H1 (cell line): Measurements from ENCODE around the gene SLC5A10. TPM values are rescaled to one million over a fixed set of nuclear protein-coding genes. Genes with fewer than 3 reads are reported as not detected.

ENCODE experiments used
- CTCF ChIA-PET: fragments of 300-600 bp; sonication (Branson Sonifier 250); formaldehyde crosslinking; loops from one replicate; lab custom pipeline; 2021; ENCODE audit not compliant: partially characterized antibody; lab: Charles Lee
- POLR2A ChIA-PET: fragments of 300-600 bp; sonication (Branson Sonifier 250); formaldehyde crosslinking; loops from one replicate; lab custom pipeline; 2021; ENCODE audit warnings: inconsistent platforms; ENCODE audit not compliant: partially characterized antibody; lab: Charles Lee
- DNase-seq, 2 experiments: peaks; one replicate each; pipeline versions ENCODE4 v3.0.0 to v3.0.0-alpha.2; 2010 to 2022; ENCODE audit warnings: low spot score in 2 of 2, low read depth in 1 of 2, mixed read lengths in 1 of 2
- FAIRE-seq: peaks from 2 replicates; lab custom pipeline; 2011; peaks lifted over from hg19 to GRCh38; lab: Jason Lieb, UNC
- H2AFZ ChIP-seq: 2 replicates; pipeline ENCODE4 v1.8.1; 2012; ENCODE audit warnings: low read length, inconsistent platforms
- H2AK5ac ChIP-seq: 2 replicates; pipeline ENCODE4 v1.6.1; 2013; ENCODE audit warnings: low read depth, low read length
- H2BK120ac ChIP-seq: replicated peaks from 2 replicates; pipeline ENCODE3; 2013; ENCODE audit warnings: low read depth, low read length, inconsistent platforms
- H2BK12ac ChIP-seq: 2 replicates; pipeline ENCODE4 v1.6.1; 2013; ENCODE audit warnings: low read depth, low read length
- H2BK15ac ChIP-seq: 2 replicates; pipeline ENCODE4 v1.6.1; 2013; ENCODE audit warnings: low read length
- H2BK20ac ChIP-seq: 2 replicates; pipeline ENCODE4 v1.6.1; 2013; ENCODE audit warnings: low read length
- H2BK5ac ChIP-seq: 2 replicates; pipeline ENCODE4 v1.6.1; 2013; ENCODE audit warnings: low read depth, low read length
- H3K14ac ChIP-seq: 2 replicates; pipeline ENCODE4 v1.6.1; 2013; ENCODE audit warnings: inconsistent platforms; ENCODE audit not compliant: insufficient read length
- H3K18ac ChIP-seq: 2 replicates; pipeline ENCODE4 v1.6.1; 2013; ENCODE audit warnings: low read length; ENCODE audit errors: extremely low read depth
- H3K23ac ChIP-seq: 2 replicates; pipeline ENCODE4 v1.6.1; 2013; ENCODE audit warnings: inconsistent platforms; ENCODE audit not compliant: insufficient read length
- H3K23me2 ChIP-seq: 2 replicates; pipeline ENCODE4 v1.6.1; 2013; ENCODE audit warnings: low read depth, low read length
- H3K27ac ChIP-seq: 2 replicates; pipeline ENCODE4 v1.6.1; 2011; ENCODE audit warnings: low read depth, low read length, inconsistent platforms
- H3K27me3 ChIP-seq, 4 experiments: replicated peaks in 1 of 4; 1 replicate in 1 of 4; 2 replicates in 3 of 4; pipeline versions ENCODE4 v1.6.1 to v1.8.1; 2011 to 2013; ENCODE audit warnings: low read length in 3 of 4, mild to moderate bottlenecking in 3 of 4, inconsistent platforms in 2 of 4, mixed read lengths in 2 of 4, moderate library complexity in 1 of 4; ENCODE audit not compliant: control insufficient read depth in 3 of 4, insufficient read depth in 3 of 4; ENCODE audit errors: extremely low read depth in 1 of 4
- H3K36me3 ChIP-seq, 4 experiments: 2 replicates each; pipeline versions ENCODE4 v1.6.1 to v1.8.1; 2011 to 2013; ENCODE audit warnings: mild to moderate bottlenecking in 4 of 4, low read length in 3 of 4, moderate library complexity in 2 of 4, control low read depth in 1 of 4, inconsistent platforms in 1 of 4; ENCODE audit not compliant: insufficient read depth in 4 of 4, control insufficient read depth in 2 of 4
- H3K4ac ChIP-seq: replicated peaks from 2 replicates; pipeline ENCODE3; 2013; ENCODE audit warnings: low read length, low read depth, mixed read lengths, inconsistent platforms; ENCODE audit not compliant: insufficient read length
- H3K4me1 ChIP-seq, 4 experiments: replicated peaks in 1 of 4; 1 replicate in 1 of 4; 2 replicates in 3 of 4; pipeline versions ENCODE4 v1.6.1 to v1.8.1; 2011 to 2013; ENCODE audit warnings: low read length in 3 of 4, inconsistent platforms in 2 of 4, mixed read lengths in 1 of 4; ENCODE audit not compliant: insufficient read depth in 4 of 4, control insufficient read depth in 3 of 4
- H3K4me2 ChIP-seq, 2 experiments: 2 replicates each; pipeline versions ENCODE4 v1.6.1 to v1.8.1; 2011 to 2013; ENCODE audit warnings: low read depth in 2 of 2, low read length in 2 of 2, control low read depth in 1 of 2, inconsistent platforms in 1 of 2, mild to moderate bottlenecking in 1 of 2; ENCODE audit not compliant: insufficient read depth in 1 of 2
- H3K4me3 ChIP-seq, 4 experiments: fragments of 200-600, 300-600 bp in 1 of 4; sonication (generic), shearing (Covaris generic), sonication (Bioruptor Twin) in 1 of 4; 2 replicates each; pipeline versions ENCODE4 v1.5.1 to v1.8.1; 2011 to 2016; ENCODE audit warnings: low read length in 4 of 4, low read depth in 3 of 4, control low read depth in 2 of 4, inconsistent platforms in 2 of 4, mild to moderate bottlenecking in 2 of 4, mixed read lengths in 1 of 4, moderate library complexity in 1 of 4; ENCODE audit not compliant: insufficient read depth in 2 of 4; ENCODE audit errors: extremely low read depth in 1 of 4
- H3K56ac ChIP-seq: replicated peaks from 2 replicates; pipeline ENCODE3; 2013; ENCODE audit warnings: low read depth, mild to moderate bottlenecking, mixed read lengths, low read length, inconsistent platforms; ENCODE audit not compliant: insufficient read length
- H3K79me1 ChIP-seq: 2 replicates; pipeline ENCODE4 v1.6.1; 2013; ENCODE audit warnings: low read depth, low read length, control low read depth
- H3K79me2 ChIP-seq, 2 experiments: 2 replicates each; pipeline versions ENCODE4 v1.6.1 to v1.8.1; 2012 to 2013; ENCODE audit warnings: low read length in 2 of 2, mild to moderate bottlenecking in 2 of 2, inconsistent platforms in 1 of 2; ENCODE audit not compliant: insufficient read depth in 2 of 2, control insufficient read depth in 1 of 2
- H3K9ac ChIP-seq, 4 experiments: replicated peaks in 1 of 4; 1 replicate in 1 of 4; 2 replicates in 3 of 4; pipeline versions ENCODE4 v1.6.1 to v1.8.1; 2011 to 2013; ENCODE audit warnings: low read depth in 3 of 4, low read length in 3 of 4, control low read depth in 2 of 4, mild to moderate bottlenecking in 2 of 4, moderate library complexity in 2 of 4, inconsistent platforms in 1 of 4; ENCODE audit errors: extremely low read depth in 1 of 4
- H3K9me3 ChIP-seq, 2 experiments: 2 replicates each; pipeline versions ENCODE4 v1.6.1 to v1.8.1; 2012 to 2013; ENCODE audit warnings: mild to moderate bottlenecking in 2 of 2, moderate library complexity in 2 of 2, control low read depth in 1 of 2, inconsistent platforms in 1 of 2, low read depth in 1 of 2, low read length in 1 of 2, mixed read lengths in 1 of 2; ENCODE audit not compliant: insufficient read depth in 2 of 2
- H4K20me1 ChIP-seq, 2 experiments: replicated peaks in 1 of 2; 2 replicates each; pipeline versions ENCODE3 to v1.8.1; 2011 to 2013; ENCODE audit warnings: inconsistent platforms in 2 of 2, low read length in 2 of 2, mild to moderate bottlenecking in 1 of 2; ENCODE audit not compliant: insufficient read depth in 2 of 2, control insufficient read depth in 1 of 2
- H4K5ac ChIP-seq: 2 replicates; pipeline ENCODE4 v1.6.1; 2013; ENCODE audit warnings: low read length, low read depth, mixed read lengths, inconsistent platforms; ENCODE audit not compliant: insufficient read length
- H4K8ac ChIP-seq: 2 replicates; pipeline ENCODE4 v1.8.0; 2013; ENCODE audit warnings: mild to moderate bottlenecking, moderate library complexity, low read length, inconsistent platforms; ENCODE audit not compliant: insufficient read depth; ENCODE audit errors: extremely low read depth
- H4K91ac ChIP-seq: replicated peaks from 2 replicates; pipeline ENCODE3; 2013; ENCODE audit warnings: low read length, mixed read lengths, inconsistent platforms; ENCODE audit not compliant: insufficient read length
- EZH2 ChIP-seq: fragments of 200-600 bp; sonication (generic); IDR thresholded peaks from 2 replicates; pipeline ENCODE4 v1.7.1; 2012; ENCODE audit warnings: low read depth, mild to moderate bottlenecking, moderate library complexity, low read length, inconsistent platforms; ENCODE audit not compliant: severe bottlenecking
- JUN ChIP-seq: IDR thresholded peaks from 2 replicates; pipeline ENCODE4 v1.6.1; 2011; ENCODE audit warnings: low read depth, mild to moderate bottlenecking, improper control_type of control experiment, low read length
- KDM4A ChIP-seq: IDR thresholded peaks from one replicate; pipeline ENCODE4 v1.7.1; 2012; ENCODE audit warnings: low read depth, mild to moderate bottlenecking, moderate library complexity, low read length, inconsistent platforms; ENCODE audit not compliant: severe bottlenecking
- KDM5A ChIP-seq: fragments of 200-600 bp; IDR thresholded peaks from 2 replicates; pipeline ENCODE4 v1.7.1; 2012; ENCODE audit warnings: mild to moderate bottlenecking, low read length, inconsistent platforms, mixed read lengths
- NANOG ChIP-seq: IDR thresholded peaks from 2 replicates; pipeline ENCODE4 v1.6.1; 2011; ENCODE audit warnings: low read length, low read depth, mild to moderate bottlenecking, inconsistent platforms; ENCODE audit not compliant: insufficient read depth, poor library complexity, severe bottlenecking
- POLR2AphosphoS5 ChIP-seq: IDR thresholded peaks from 2 replicates; pipeline ENCODE4 v1.6.1; 2011; ENCODE audit warnings: low read depth, low read length
- RFX5 ChIP-seq: IDR thresholded peaks from 2 replicates; pipeline ENCODE4 v1.6.1; 2011; ENCODE audit warnings: low read depth, low read length, improper control_type of control experiment, borderline replicate concordance
- RNF2 ChIP-seq: fragments of 200-900, 300-1000 bp; sonication (generic); IDR thresholded peaks from 2 replicates; pipeline ENCODE4 v1.7.1; 2016; ENCODE audit warnings: borderline replicate concordance, low read depth, mild to moderate bottlenecking, antibody characterized with exemption, low read length; ENCODE audit not compliant: poor library complexity, severe bottlenecking; ENCODE audit errors: missing control alignments
- SAP30 ChIP-seq: fragments of 300-600 bp; sonication (generic); IDR thresholded peaks from 2 replicates; pipeline ENCODE4 v1.7.1; 2012; ENCODE audit warnings: low read length, moderate library complexity, mild to moderate bottlenecking, inconsistent platforms; ENCODE audit not compliant: insufficient read depth, insufficient replicate concordance
- SIX5 ChIP-seq: IDR thresholded peaks from 2 replicates; pipeline ENCODE4 v1.6.1; 2011; ENCODE audit warnings: mild to moderate bottlenecking, low read depth, low read length
- TCF12 ChIP-seq: IDR thresholded peaks from 2 replicates; pipeline ENCODE4 v1.6.1; 2011; ENCODE audit warnings: low read depth, mild to moderate bottlenecking, low read length
- WGBS, 2 experiments: shearing (Covaris generic) in 1 of 2; methylation state at CpG; one replicate each; pipeline versions ENCODE4 v1.1.6 to v1.1.7; 2013 to 2015; ENCODE audit warnings: low lambda C conversion rate in 2 of 2, mixed read lengths in 2 of 2, inconsistent platforms in 1 of 2, low coverage in 1 of 2, missing lambda C conversion rate in 1 of 2; ENCODE audit not compliant: insufficient replicate concordance in 2 of 2, insufficient coverage in 1 of 2, insufficient read length in 1 of 2; ENCODE audit errors: extremely low coverage in 1 of 2, missing lambda C conversion rate in 1 of 2; 5-methylcytosine and 5-hydroxymethylcytosine counted together
- polyA plus RNA-seq, 7 experiments: library from polyadenylated mRNA; depleted of rRNA in 3 of 7; stranded (reverse) in 5 of 7; unstranded in 2 of 7; fragments of >200 nt in 5 of 7; fragments of 200-250 nt in 2 of 7; gene quantifications; 1 replicate in 5 of 7; 2 replicates in 1 of 7; 4 replicates in 1 of 7; pipeline versions ENCODE4 v1.2.1 to v1.2.3, GENCODE V29; 2011 to 2013; ENCODE audit warnings: missing spikeins in 2 of 7, mixed read lengths in 2 of 7
- total RNA-seq: library from RNA; stranded (reverse); fragmentation: NEBNext Ultra II Directional; extraction: Animal tissue kit (Norgen Biotek cat#: 25700); gene quantifications from 2 replicates; pipeline ENCODE4 v1.2.1, GENCODE V29; 2021
- TF ChIP-seq, protein P1 (sequence below): IDR thresholded peaks from 2 replicates; pipeline ENCODE4 v1.6.1; 2012; ENCODE audit warnings: inconsistent platforms

SLC5A10 gene
- total and polyA plus RNA-seq, 2 of the 8 experiments (the other 6 are each of a cell fraction or from before 2014, with no cell fraction given) = 0.05 to 0.11 TPM

DNA sequence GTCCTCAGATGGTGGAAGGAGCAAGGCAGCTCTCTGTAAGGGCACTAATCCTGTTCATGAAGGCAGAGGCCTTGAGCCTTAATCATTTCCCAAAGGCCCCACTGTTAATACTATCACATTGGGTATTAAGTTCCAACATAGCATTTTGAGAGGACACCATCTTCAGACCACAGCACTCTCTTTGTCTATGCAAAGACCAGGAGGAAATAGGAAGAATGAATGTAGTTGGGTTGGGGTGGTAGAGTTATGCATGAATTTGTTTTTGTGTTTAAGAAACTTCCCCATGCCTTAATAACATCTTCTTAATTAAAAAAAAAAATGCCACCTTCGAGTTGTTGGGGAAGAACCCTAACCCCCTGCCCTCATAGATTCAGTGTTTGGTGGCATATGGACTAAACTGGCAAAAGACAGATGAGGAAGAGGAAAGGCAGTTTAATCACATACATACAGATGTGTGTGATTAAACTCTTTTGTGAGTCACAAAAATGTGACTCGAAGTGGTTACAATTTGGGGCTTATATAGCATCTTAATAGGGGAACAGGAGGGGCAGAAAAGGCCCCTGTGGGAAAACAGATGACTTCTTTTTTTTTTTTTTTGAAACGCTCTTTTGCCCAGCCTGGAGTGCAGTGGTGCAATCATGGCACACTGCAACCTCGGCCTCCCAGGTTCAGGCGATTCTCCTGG is 35.0 kb upstream of the SLC5A10 start:
- Histone ChIP-seq H3K4ac (no peak overlapping the region), H2BK15ac (no peak overlapping the region), H4K5ac (no peak overlapping the region), H3K18ac (no peak overlapping the region), H3K79me2 (peaks cover 0 to 5% of the 10 kb centered on the region in 2 experiments; a peak in 1 of 4 replicates), H2BK12ac (no peak overlapping the region), H3K27me3 (no peaks in the 10 kb centered on the region), H4K20me1 (peaks cover 0 to 1% of the 10 kb centered on the region in 2 experiments), H2BK20ac (no peak overlapping the region), H4K91ac (no peak overlapping the region), H3K9me3 (no peaks in the 10 kb centered on the region), H2BK5ac (no peak overlapping the region), H3K36me3 (peaks cover 6 to 27% (median 15%) of the 10 kb centered on the region in 4 experiments; a peak in 6 of 8 replicates), H2BK120ac (no peak overlapping the region), H2AFZ (no peak overlapping the region), H3K4me1 (no peaks in the 10 kb centered on the region), H3K56ac (no peak overlapping the region), H3K23me2 (no peaks in the 10 kb centered on the region), H3K23ac (no peak overlapping the region), H3K4me3 (no peak overlapping the region), H3K4me2 (no peak overlapping the region), H3K14ac (no peak overlapping the region), H2AK5ac (no peak overlapping the region), H4K8ac (no peak overlapping the region), H3K79me1 (peaks cover 5% of the 10 kb centered on the region; the same call in 1 of the 2 replicates), H3K9ac (no peak overlapping the region), H3K27ac (no peak overlapping the region)
- no peak for DNase-seq
- 89% methylated on average over 5 of the region's 5 CpGs; no CpG with 5 or more reads in 1 of the 2 experiments for WGBS, 2 experiments
- ChIA-PET POLR2A (interaction anchor here (0.9 kb wide), 1 partner anchor 15 kb away, joined by 3 read pairs; no protein-coding TSS in a partner anchor), CTCF (interaction anchor here (0.6 kb wide), 1 partner anchor 68 kb away, joined by 3 read pairs; no protein-coding TSS in a partner anchor)
- FAIRE-seq = no peak
- TF ChIP-seq RNF2 (no peak), NANOG (no peak), KDM4A (no peak), TCF12 (no peak), SAP30 (no peak), KDM5A (no peak), POLR2AphosphoS5 (no peak), SIX5 (no peak), EZH2 (no peak), JUN (no peak), RFX5 (no peak)
- TF ChIP-seq, protein P1, sequence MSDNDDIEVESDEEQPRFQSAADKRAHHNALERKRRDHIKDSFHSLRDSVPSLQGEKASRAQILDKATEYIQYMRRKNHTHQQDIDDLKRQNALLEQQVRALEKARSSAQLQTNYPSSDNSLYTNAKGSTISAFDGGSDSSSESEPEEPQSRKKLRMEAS = no peak
